Measurements from ENCODE around the gene HLCS.

DNA sequence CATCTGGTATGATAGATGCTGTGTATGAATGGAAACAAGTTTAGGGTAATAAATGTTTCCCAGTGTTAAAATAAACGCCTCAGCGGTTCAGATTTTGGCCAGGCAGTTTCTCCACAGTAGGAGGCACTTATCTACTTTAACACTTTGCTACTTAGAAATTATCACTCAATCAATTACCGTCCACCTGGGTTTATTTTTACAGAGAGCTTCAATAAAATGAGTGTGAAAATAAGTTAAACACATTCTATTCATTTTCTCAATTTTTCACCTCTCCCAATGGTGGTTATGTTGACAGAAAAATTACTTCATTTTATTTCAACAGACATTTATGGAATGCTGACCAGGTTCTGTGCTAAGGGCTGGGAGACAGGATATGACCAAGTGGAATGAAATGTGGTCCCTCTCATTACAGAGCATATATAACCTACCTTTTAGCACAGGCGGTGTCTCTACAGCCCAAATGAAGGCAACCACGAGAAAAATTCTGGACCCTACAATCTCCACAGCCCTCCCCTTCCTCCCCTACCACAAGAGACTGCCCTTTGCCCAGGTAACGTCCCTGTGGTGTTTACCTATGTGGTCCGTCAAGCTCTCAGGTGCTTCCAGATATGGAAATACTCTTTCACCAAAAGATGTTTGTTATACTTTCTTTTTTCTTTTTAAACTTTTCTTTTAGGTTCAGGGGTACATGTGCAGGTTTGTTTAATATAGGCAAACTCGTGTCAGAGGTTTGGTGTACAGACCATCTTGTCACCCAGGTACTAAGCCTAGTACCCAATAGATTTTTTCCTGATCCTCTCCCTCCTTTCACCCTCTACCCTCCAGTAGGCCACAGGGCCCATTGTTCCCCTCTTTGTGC is 105.5 kb downstream of the HLCS start:
- TF ChIP-seq, protein P1, sequence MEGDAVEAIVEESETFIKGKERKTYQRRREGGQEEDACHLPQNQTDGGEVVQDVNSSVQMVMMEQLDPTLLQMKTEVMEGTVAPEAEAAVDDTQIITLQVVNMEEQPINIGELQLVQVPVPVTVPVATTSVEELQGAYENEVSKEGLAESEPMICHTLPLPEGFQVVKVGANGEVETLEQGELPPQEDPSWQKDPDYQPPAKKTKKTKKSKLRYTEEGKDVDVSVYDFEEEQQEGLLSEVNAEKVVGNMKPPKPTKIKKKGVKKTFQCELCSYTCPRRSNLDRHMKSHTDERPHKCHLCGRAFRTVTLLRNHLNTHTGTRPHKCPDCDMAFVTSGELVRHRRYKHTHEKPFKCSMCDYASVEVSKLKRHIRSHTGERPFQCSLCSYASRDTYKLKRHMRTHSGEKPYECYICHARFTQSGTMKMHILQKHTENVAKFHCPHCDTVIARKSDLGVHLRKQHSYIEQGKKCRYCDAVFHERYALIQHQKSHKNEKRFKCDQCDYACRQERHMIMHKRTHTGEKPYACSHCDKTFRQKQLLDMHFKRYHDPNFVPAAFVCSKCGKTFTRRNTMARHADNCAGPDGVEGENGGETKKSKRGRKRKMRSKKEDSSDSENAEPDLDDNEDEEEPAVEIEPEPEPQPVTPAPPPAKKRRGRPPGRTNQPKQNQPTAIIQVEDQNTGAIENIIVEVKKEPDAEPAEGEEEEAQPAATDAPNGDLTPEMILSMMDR (IDR thresholded peaks at IDR 0.05), result peak in 1 of 4 donors; percentile 10
- TF ChIP-seq POLR2A (IDR thresholded peaks at IDR 0.05), result peak; percentile 57

Measured in right lobe of liver (tissue), 4 donors.